HG03575 (cell line): ENCODE data around the gene KLHL11.
"Not testable (repeated sequence)": the region's sequence is repeated elsewhere in the genome, so short reads cannot be mapped to it uniquely, and the experiment has no call there.

Experiments
- ATAC-seq: cut with Tn5 transposase; IDR thresholded peaks from one replicate; pipeline ENCODE4 v1.9.1; 2021; ENCODE audit not compliant: unreplicated experiment, insufficient number of reproducible peaks, low FRiP score; ENCODE audit errors: extremely low read depth

Gene KLHL11

GRCh38 chr17:41891135-41892020, 26.2 kb upstream of the KLHL11 start:
- ATAC-seq = no peak

GRCh38 chr17:41888332-41888965, 23.2 kb upstream of the KLHL11 start:
- ATAC-seq = no peak

GRCh38 chr17:41885733-41886132, 20.5 kb upstream of the KLHL11 start:
- no peak for ATAC-seq

- ATAC-seq = no peak
These were observed 17.5 kb upstream of the KLHL11 start for GRCh38 chr17:41882756-41883155.

- no peak for ATAC-seq
These were observed 14.9 kb upstream of the KLHL11 start for GRCh38 chr17:41880130-41880529.

DNA sequence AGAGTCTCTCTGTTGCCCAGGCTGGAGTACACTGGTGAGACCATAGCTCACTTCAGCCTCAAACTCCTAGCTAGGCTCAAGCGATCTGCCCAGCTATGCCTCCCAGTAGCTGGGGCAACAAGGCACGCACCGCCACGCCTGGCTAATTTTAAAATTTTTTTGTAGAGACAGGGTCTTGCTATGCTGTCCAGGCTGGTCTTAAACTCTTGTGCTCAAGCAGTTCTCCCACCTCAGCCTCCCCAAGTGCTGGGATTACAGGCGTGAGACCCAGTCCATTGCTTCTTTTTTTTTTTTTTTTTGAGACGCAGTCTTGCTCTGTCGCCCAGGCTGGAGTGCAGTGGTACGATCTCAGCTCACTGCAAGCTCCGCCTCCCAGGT, 9.1 kb upstream of the KLHL11 start:
- ATAC-seq = not testable (repeated sequence)

DNA sequence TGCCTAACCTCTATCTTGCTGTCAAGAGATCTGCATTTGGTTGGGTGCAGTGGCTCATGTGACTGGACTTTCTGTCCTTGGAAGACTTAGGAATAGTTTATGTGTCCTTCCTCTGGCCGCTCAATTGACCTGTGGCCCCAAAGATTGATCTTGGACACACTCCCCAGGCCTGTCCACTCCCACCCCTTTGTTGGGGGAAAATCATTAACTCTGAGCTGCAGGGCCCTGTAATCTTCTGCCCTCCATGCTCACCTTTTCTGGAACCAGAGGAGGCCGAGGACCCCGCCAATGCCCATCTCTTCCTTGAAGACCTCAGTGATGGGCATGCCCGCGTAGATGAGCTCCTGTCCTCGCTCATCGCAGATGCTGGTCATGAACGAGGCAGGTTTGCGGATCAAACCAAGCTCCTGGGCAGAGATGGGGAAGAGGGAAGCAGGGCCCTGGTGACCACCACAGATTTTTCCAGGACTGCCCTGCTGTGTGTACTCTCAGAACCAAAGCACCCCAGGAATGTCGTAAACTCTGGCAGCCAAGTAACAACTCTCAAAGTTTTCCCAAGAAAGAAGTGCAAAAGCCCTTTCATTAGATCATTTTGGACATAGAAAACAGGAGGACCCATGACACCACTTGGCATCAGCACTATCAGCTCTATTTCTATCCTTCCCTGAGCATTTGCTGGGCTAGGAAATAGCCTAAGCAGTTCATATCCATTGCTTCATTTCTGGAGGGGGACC, 8.5 kb upstream of the KLHL11 start:
- ATAC-seq = no peak

DNA sequence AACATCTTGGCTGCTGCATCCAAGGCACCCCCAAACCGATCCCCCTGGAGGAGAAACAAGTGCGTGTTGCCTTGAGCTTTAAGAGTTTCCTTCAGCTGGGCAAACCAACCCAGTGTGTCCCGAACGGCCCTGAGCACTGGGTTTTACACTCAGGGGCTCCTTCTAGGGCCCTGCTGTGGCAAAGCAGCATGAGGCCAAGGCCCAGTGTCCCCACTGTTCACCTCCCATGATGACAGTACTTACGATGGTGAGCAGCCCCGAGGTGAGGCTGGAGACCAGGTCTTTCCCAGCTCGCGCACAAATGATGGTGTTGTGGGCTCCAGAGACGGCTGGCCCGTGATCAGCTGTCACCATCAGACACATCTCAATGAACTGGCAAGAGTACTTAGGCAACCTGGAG, 6.6 kb upstream of the KLHL11 start:
- ATAC-seq = no peak

DNA sequence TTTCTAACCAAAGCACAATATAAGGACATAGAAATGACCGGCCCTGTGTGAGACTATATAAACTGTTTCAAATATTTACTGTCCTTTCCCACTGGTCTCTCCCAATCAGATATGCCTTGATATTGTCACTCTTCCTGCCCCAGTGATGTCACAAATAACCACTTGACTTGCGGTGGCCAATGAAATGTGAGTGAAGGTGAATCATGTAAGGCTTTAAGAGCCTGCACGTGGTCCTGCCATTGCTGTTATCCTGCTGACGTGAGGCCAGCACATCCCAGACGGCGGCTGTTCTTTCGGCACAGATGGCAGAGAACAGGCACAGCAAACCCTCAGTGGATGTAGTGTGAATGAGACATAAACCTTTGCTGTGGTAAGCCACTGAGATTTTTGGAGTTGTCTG, 5.4 kb upstream of the KLHL11 start:
- no peak for ATAC-seq

DNA sequence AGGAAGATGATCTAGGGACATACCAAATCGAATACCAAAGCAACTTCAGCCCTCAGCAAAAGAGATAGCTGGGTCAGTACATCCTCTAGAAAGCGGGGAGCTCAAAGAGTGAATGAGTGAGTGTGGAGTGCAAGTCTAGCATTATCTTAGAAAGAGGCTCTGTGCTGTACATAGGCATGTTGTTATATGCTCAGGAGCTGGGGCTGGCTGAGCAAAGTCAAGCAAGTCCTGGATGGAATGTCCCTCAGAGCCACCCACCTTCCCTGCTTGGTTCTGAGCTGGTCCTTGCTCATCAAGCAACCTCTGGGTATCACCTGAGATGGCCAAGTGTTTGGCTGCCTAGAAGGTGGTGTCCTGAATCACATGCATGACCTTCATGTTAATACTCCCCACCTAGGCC, 4.9 kb upstream of the KLHL11 start:
- ATAC-seq = no peak

DNA sequence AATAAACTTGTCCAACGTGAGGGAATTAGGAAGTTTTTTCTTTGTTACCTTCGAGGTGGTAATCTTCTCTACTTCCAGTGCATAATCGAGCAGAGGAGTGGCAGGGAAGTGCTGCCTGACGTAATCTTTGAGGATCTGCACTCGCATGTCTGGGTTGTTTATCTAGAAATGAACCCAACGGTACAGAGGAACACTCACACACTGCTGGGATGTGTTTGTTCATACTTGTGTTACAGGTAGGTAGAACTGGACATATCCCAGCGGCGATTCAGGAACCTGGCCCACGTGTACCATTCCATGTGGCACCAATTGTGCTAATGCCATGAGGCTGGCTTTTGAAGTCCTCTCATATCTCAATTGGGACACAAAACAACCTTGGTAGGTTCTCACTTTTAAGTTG, 4.2 kb upstream of the KLHL11 start:
- ATAC-seq = no peak

GRCh38 chr17:41868568-41868967, 3.3 kb upstream of the KLHL11 start:
- no peak for ATAC-seq

- ATAC-seq = no peak
These were observed 322 bp upstream of the KLHL11 start for GRCh38 chr17:41865596-41865893.

GRCh38 chr17:41864498-41864835, 756 bp downstream of the KLHL11 start:
- no peak for ATAC-seq

DNA sequence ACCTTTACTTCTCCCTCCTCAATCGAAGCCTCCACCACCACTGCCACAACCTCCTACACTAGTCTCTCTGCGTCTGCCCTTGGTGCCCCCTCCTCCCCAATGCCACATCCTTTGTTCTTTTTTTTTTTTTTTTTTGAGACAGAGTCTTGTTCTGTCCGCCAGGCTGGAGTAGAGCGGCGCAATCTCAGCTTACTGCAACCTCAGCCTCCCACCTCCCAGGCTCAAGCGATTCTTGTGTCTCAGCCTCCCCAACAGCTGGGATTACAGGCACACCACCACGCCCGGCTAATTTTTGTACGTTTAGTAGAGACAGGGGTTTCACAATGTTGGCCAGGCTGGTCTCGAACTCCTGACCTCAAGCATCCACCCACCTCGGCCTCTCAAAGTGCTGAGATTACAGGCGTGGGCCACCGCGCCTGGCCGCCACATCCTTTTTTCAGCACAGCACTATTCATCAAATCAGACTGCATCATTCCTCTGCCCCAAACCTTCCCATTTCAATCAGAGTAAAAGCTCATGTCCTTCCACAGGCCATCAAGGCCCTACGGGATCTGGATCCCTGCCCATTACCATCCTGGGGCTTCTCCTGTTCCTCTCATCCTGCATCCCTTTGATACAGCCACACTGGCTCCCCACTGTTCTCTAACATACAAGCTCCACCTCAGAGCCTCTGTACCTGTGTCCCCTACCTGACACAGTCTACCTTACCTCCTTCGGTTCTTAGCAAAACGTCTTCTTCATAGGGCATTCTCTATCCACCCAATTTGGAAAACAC, 2.0 kb downstream of the KLHL11 start:
- ATAC-seq = no peak

- ATAC-seq = no peak
These were observed 4.8 kb downstream of the KLHL11 start for GRCh38 chr17:41860254-41860931.

DNA sequence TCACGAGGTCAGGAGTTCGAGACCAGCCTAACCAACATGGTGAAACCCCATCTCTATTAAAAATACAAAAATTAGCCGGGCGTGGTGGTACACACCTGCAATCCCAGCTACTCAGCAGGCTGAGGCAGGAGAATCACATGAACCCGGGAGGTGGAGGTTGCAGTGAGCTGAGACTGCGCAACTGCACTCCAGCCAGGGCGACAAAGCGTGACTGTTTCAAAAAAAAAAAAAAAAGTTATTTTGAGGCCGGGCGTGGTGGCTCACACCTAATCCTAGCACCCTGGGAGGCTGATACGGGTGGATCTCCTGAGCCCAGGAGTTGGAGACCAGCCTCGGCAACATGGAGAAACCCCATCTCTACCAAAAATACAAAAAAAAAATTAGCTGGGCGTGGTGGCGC, 13.8 kb downstream of the KLHL11 start:
- not testable (repeated sequence) for ATAC-seq

DNA sequence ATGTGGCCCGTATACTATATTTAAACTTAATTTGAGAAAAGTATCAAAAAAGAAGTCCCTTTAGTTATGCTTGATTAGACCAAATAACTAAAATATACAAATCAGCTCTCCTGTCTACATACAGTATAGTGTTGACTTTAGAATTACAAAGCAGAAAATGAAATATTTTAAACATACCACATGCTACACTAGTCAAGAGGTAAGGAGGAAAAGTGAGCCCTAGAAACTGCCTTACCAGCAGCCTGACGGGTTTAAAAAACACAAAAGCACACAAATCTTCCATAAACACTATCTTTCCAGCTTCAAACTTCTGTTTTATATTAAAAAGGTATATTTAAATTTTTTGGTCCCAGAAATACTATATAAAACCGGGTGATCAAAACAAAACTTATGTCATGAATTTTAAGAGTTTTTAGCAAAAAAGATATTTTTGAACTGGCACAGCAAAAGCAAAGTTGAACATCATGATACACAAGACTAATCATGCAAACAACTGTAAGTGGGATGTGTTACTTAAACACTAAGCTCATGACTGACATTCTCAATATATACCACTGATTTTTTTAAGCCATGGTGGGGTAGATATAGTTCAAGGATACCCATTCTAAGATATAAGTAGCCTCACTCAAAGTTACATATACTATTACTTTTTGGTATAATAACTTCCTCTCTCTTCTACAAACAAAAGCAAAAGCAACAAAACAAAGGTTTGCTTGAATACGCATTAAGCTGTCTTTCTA, 15.8 kb downstream of the KLHL11 start:
- no peak for ATAC-seq
